DMS 273 (cell line): Measurements from ENCODE around the gene GFRA1.
A peak's percentile ranks its signal among the peaks of the same experiment; 100 is the strongest.

Experiments
- DNase-seq: peaks from one replicate; lab custom pipeline; 2025; ENCODE audit not compliant: unreplicated experiment; lab: John Stamatoyannopoulos, UW

GFRA1 gene

GRCh38 chr10:116271593-116272439 lies 1.2 kb downstream of the GFRA1 start:
- peak; percentile 54 for DNase-seq

DNA sequence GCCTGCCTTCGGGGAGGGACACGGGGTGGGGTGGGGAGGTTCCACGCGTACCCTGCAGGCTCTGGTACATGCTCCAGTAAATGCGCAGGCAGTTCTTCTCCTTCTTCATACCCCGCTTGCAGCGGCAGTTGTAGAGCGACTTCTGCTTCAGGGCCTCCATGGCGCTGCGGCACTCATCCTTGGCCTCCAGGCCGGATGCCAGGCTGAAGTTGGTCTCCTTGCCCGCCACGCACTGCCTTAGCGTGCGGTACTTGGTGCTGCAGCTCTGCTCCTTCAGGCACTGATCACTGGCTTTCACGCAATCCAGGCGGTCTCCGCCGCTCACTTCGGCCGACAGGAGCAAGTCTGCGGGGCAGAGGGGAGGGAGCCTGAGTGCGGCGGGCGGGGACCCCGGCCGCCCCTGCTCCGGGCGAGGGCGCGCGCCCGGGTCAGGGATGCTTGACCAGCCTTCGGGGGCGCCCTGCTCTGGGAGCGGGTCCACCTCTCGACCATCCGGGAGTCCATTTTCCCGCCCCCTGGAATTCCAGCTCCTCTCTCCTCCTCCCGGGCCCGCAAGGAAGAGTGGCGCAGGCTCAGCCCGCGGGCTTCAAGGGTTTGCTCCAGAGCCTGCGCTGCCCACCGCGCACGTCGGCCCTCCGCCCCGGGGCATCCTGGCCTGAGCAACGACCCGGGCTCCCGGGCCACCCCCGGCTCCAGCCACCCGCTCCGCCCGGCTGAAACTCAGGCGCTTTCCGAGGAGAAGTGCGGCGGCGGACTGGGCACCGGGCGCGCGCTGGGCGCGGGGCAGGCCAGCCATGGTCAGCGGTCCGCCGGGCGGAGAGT lies 2.0 kb downstream of the GFRA1 start:
- no peak for DNase-seq

GRCh38 chr10:116270126-116270770 lies 2.8 kb downstream of the GFRA1 start:
- no peak for DNase-seq

DNA sequence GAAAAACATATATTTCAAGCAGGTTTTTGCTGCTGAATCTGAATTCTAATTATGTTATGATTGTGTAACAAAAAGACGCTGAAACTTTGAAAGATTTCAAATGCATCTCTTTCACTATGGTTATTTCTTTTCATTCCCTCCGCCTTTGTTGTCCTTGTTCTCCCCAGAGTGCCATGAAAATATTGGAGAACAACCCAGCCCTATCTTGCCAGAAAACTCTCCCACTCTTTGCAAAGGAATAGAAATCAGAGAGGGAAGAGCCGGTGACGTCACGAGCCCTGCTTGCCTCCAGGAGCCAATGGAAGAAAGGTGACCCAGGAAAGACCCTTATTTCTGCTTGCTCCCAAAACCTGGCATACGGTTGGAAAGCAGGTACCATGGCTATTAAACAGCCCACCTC lies 3.4 kb downstream of the GFRA1 start:
- DNase-seq, result no peak

DNA sequence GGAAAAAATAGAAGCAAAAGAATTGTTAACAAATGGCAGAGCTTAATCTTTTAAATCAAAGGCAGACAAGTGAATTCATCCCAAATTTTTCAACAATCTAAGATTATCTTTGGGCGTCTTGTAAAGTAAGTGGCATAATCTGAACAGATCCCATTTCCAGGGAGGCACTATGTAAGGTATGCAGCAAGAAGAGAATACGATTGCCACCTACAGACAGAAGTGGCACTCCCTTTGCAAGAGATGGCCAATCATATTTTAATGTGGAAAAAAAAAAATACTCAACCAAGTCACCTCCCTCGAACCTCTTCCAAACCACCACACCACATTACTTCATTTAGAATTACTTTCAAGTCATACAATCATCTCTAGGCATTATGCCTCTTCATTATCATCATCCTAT lies 4.0 kb downstream of the GFRA1 start:
- peak; percentile 7 for DNase-seq

DNA sequence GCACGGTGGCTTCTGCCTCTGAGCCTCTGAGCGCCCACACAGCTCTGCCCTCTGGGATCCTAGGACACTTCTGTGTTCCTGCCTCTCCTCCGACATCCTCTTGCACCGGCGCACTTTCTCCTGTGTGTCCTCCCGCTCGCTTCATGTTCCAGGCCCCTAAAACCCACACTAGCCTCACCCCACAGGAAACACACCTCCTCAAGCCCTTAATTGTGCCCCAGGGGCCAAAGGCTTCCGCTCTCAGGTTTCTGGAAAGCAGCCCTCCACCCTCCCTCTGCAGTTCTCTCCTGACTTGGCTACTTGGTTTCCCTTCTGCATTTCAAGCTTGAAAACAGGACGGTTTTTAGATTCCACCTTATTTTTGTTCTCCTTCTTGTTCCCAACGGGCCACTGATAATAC lies 7.3 kb downstream of the GFRA1 start:
- DNase-seq, result no peak

DNA sequence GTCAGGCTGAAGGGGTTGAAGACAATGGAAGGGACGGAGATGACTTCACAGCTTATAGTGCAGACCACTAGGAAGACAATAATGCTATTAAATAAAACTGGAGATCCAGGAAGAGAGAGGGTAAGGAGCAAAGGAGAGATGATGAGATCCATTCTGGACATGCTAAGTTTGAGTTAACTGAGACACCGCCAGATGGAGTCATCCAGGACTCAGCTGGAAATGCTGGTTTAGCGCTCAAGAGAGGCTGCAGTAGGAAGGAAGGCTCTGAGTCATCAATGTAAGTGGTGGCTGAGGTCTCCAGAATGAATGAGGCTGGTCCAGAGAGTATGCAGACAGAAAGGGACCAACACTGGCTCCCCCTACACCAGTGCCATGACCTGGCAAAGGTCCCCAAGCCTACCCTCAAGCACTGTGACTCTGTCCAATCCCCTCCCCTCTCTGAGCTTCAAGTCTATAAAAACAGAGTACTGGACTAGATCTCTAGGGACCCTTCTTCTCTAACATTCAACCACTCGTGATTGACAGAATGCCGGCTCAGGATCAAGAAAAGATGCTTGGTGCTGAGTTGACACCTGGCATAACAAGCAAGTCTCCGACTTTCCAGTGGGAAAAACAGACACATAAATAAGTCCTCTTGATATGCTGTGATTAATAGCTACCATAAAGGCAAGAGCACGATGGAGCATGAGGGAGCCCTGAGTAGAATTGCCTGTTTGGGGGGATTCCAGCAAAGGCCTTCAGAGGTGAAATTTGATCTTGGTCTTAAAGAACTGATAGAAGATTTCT lies 8.9 kb downstream of the GFRA1 start:
- no peak for DNase-seq

DNA sequence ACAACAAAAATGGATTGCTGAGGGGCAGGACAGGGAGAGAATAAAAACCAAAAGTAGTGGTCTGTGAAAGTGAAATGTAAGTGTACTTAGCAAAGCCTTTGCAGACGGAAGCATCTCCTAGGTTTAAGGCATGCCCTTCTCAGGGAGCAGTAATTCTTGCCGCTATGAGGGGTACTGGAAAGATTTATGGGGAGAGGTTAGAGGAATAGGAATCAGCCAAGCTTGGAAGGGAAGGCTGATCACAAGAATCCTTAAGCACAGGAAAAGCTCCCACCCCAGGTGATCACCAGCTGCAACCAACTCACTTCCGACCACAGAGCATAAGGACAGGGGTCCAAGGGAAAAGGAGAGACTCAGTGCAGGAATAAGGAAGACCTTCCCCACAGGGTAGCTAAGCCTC lies 10.3 kb downstream of the GFRA1 start:
- no peak for DNase-seq

DNA sequence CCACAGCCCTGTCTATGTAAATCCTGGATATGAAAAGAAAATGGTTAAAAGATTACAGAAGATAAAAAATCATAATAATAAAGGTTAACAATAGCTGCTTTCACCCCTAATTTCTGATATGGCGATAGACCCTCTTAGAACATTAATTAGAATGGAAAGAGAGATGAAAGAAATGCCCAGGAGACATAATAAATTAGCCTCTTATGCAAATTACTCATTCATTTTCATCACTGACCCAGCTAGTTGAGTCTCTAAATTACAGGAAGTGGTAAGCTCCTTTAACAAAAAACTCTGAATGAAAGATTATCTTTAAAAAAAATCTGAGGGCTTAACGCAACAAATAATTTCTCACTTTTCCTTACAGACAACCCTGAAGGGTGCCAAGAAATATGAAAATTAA lies 12.4 kb downstream of the GFRA1 start:
- DNase-seq, result no peak

- no peak for DNase-seq
Measured at GRCh38 chr10:116259638-116260037, 13.4 kb downstream of the GFRA1 start.

GRCh38 chr10:116257785-116258184 lies 15.2 kb downstream of the GFRA1 start:
- no peak for DNase-seq

DNA sequence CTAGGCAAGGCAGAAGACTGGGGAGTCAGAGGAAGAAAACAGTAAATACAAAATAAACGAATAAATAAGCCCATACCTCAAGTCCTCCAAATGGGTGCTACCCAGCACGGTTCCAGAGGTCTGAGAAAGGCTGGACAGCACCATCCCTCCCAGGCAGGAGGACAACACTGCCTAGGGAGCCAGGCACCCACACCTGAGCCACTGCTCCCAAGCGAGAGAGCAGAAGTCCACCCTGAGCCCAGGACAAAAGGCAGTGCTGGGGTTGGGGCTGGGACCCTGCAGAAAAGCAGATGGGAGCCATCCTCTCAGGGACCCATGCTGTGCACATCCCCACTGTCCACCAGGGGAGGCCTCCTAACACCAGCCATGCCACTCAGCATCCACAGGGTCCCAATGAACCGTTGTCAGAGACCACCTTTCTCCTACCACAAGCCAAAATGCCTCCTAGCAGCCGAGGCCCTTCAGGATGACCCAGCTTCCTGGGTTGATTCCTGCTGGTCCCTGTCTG lies 16.2 kb downstream of the GFRA1 start:
- DNase-seq, result no peak

DNA sequence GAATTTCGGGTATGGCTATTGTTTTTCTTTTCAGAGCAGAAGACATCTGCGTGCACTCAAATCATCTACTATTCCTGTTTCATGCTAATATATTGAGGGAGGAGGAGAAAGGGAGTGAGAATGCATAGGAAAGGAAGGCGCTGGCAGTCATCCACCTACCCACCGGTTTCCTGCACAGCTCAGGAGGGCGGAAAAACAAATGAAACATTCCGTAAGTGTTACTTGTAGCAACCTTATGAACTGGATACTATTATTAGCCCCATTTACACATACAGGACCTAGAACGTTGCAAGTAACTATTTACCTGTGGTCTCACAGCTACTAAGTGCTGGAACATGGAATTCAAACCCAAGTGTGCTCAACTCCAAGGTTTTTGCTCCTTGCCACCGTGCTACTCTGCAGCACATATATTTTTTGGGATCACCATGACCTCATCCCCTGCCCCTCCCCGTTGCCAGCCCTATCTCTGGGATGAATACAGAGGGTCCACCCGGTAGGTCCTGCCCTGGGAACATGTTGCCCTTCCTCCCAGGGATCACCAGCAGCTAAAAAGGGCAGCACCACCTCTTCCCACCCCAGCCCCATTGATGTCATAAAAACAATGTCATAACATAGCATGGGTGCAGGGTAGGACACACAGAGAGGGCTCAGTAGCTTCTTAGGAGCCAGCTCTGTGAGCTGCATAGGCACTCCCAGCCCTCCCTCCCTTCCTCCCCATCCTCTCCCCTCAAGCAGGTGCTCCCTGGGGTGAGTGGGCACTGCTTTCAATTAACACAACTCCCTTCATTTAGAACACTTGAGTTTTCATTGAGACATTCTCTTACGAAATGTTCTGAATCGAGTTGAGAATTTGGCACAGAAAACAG lies 16.9 kb downstream of the GFRA1 start:
- DNase-seq, result no peak

GRCh38 chr10:116254422-116255155 lies 18.4 kb downstream of the GFRA1 start:
- DNase-seq, result peak; percentile 14

- no peak for DNase-seq
Measured at GRCh38 chr10:116253716-116254115, 19.3 kb downstream of the GFRA1 start.

DNA sequence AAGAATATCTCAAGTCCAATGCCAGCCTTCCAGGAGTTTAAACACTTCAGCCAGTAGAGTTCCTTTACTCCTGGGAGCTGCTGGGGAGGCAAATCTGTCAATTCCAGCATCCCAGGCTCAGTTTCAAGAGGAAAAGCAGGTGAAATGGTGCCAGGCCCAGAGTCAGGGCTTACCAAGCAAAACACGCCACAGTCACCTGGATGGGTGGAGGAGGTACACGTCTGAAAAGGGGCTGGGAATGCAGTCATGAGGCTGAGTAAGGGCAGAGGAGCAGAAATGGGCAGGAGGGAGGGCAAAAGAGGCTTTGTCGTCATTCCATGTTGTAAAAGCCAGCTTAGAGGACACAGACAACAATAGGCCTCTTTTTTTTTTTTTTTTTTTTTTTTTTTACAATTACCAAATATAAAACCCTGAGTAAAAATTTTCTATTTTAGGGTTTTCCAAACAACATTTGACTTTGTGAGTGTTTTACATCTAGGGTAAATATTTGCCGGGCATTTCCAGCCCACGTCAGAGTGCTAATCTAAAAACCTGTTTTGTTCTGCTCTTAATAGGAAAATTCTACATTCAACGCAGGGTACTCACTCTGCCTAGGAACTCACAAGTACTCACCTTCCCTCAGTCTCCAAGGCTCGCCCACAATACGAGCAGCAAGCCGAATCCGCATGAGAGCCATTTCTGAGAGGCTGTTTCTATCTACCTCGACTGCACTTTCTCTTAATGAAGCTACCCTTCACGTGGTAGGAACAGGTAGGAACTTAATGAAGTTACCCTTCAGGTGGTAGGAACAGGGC lies 21.2 kb downstream of the GFRA1 start:
- DNase-seq, result no peak

- no peak for DNase-seq
Measured at GRCh38 chr10:116247691-116248090, 25.3 kb downstream of the GFRA1 start.

DNA sequence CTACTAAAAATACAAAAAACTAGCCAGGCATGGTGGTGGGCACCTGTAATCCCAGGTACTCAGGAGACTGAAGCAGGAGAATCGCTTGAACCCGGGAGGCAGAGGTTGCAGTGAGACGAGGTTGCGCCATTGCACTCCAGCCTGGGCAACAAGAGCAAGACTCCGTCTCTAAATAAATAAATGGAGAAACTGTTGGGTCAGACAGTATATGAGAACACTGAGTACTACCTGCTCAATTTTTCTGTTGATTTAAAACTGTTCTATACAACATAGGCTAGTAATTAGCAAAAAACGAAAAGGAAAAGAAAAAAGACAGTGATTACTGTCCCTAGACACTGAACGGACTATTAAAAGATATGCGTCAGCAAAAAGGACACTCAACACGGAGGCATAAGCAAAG lies 26.7 kb downstream of the GFRA1 start:
- DNase-seq, result no peak
